Astrocyte of the hippocampus (primary cell): ENCODE measurements around the gene FOSL1.

Experiments used
- DNase-seq: peaks from one replicate; pipeline ENCODE4 v3.0.0; 2011; ENCODE audit warnings: low read depth, low spot score

The FOSL1 gene

GRCh38 chr11:65919573-65920371 is 19.6 kb upstream of the FOSL1 start:
- peak; percentile 54 for DNase-seq

GRCh38 chr11:65919141-65919572 is 19.0 kb upstream of the FOSL1 start, which contains the start of gene DRAP1:
Gene DRAP1 (plus strand): TSS chr11:65919426. CDS start chr11:65919502, 76 bp downstream.
- DNase-seq: peak; percentile 100

- peak; percentile 63 for DNase-seq
Observed at GRCh38 chr11:65918211-65919140, 18.3 kb upstream of the FOSL1 start, which contains the start of gene C11orf68. Gene C11orf68 (minus strand): TSS chr11:65919062. CDS start chr11:65919031, 31 bp downstream.

GRCh38 chr11:65917434-65918210 is 17.4 kb upstream of the FOSL1 start:
- no peak for DNase-seq

GRCh38 chr11:65917077-65917433 is 16.9 kb upstream of the FOSL1 start:
- DNase-seq: no peak

- no peak for DNase-seq
Observed at GRCh38 chr11:65916391-65916790, 16.2 kb upstream of the FOSL1 start.

GRCh38 chr11:65915821-65916251 is 15.6 kb upstream of the FOSL1 start:
- DNase-seq: peak; percentile 98

GRCh38 chr11:65915101-65915820 is 15.1 kb upstream of the FOSL1 start:
- DNase-seq: no peak

GRCh38 chr11:65912845-65913244 is 12.7 kb upstream of the FOSL1 start:
- DNase-seq: peak; percentile 61

- peak; percentile 73 for DNase-seq
Observed at GRCh38 chr11:65911682-65912568, 11.7 kb upstream of the FOSL1 start.

- DNase-seq: no peak
Observed at GRCh38 chr11:65907878-65908277, 7.7 kb upstream of the FOSL1 start.

- DNase-seq: no peak
Observed at GRCh38 chr11:65906602-65907001, 6.4 kb upstream of the FOSL1 start.

- DNase-seq: no peak
Observed at GRCh38 chr11:65903715-65904114, 3.5 kb upstream of the FOSL1 start.

GRCh38 chr11:65903068-65903481 is 2.9 kb upstream of the FOSL1 start:
- peak; percentile 93 for DNase-seq

- no peak for DNase-seq
Observed at GRCh38 chr11:65900899-65901180, 652 bp upstream of the FOSL1 start.

- peak; percentile 92 for DNase-seq
Observed at GRCh38 chr11:65899356-65900124, 648 bp downstream of the FOSL1 start.

- peak; percentile 32 for DNase-seq
Observed at GRCh38 chr11:65898656-65899355, 1.4 kb downstream of the FOSL1 start.

- peak; percentile 25 for DNase-seq
Observed at GRCh38 chr11:65897020-65897471, 3.1 kb downstream of the FOSL1 start.
